RWPE2 (cell line): ENCODE data around the gene HRG.
A peak's percentile ranks its signal among the peaks of the same experiment; 100 is the strongest.

Experiments used
- ATAC-seq: fragments of 200-7000 bp; cut with Tn5 transposase; 3 replicates; pipeline ENCODE4 v1.9.1; 2021; ENCODE audit warnings: low read depth
- DNase-seq: peaks from one replicate; pipeline ENCODE4 v3.0.0-alpha.2; 2020; ENCODE audit warnings: low spot score
- H3K27ac ChIP-seq: fragments of 450-650 bp; 2 replicates; pipeline ENCODE4 v1.5.1; 2017; ENCODE audit warnings: mild to moderate bottlenecking; ENCODE audit not compliant: poor library complexity, severe bottlenecking
- H3K27me3 ChIP-seq: fragments of 250-450 bp; sonication (Bioruptor Pico); 2 replicates; pipeline ENCODE4 v1.5.1; 2021; ENCODE audit warnings: mild to moderate bottlenecking, moderate library complexity; ENCODE audit not compliant: insufficient read depth, poor library complexity, severe bottlenecking
- H3K36me3 ChIP-seq: fragments of 250-450 bp; sonication (Bioruptor Pico); 2 replicates; pipeline ENCODE4 v1.5.1; 2020; ENCODE audit warnings: low read depth, mild to moderate bottlenecking, moderate library complexity
- H3K4me1 ChIP-seq: fragments of 250-450 bp; sonication (Bioruptor Pico); 2 replicates; pipeline ENCODE4 v1.5.1; 2021; ENCODE audit warnings: mild to moderate bottlenecking, moderate library complexity; ENCODE audit not compliant: insufficient read depth, poor library complexity, severe bottlenecking
- H3K4me3 ChIP-seq: fragments of 250-450 bp; sonication (Bioruptor Pico); 2 replicates; pipeline ENCODE4 v1.5.1; 2021; ENCODE audit warnings: mild to moderate bottlenecking, moderate library complexity; ENCODE audit not compliant: severe bottlenecking
- H3K9me3 ChIP-seq: fragments of 250-450 bp; sonication (Bioruptor Pico); 2 replicates; pipeline ENCODE4 v1.5.1; 2021; ENCODE audit warnings: mild to moderate bottlenecking, moderate library complexity; ENCODE audit not compliant: severe bottlenecking
- TF ChIP-seq, protein P1 (sequence below): fragments of 450-650 bp; IDR thresholded peaks from one replicate; pipeline ENCODE4 v1.5.1; 2017; ENCODE audit warnings: mild to moderate bottlenecking, moderate library complexity; ENCODE audit not compliant: poor library complexity, severe bottlenecking

HRG gene, protein sequence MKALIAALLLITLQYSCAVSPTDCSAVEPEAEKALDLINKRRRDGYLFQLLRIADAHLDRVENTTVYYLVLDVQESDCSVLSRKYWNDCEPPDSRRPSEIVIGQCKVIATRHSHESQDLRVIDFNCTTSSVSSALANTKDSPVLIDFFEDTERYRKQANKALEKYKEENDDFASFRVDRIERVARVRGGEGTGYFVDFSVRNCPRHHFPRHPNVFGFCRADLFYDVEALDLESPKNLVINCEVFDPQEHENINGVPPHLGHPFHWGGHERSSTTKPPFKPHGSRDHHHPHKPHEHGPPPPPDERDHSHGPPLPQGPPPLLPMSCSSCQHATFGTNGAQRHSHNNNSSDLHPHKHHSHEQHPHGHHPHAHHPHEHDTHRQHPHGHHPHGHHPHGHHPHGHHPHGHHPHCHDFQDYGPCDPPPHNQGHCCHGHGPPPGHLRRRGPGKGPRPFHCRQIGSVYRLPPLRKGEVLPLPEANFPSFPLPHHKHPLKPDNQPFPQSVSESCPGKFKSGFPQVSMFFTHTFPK

DNA sequence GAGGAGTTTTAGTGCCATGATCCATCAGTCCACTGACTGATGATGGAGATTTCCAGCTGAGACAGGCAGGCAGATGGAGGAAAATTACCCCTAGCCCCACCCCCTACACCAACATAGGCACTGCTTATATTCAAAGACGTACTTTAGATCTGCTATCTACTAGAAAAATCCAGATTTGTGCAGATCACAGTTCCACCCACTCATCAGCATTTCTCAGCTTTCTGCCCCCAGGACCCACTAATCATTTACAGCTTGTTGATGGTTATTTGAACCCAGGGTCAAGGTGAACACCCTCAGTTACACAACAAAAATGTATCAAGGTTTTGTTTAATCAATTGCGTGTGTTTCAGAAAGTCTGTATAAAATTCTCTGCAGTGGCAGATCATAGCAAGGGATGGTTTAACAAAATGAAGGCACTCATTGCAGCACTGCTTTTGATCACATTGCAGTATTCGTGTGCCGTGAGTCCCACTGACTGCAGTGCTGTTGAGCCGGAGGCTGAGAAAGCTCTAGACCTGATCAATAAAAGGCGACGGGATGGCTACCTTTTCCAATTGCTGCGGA lies at the start of gene HRG:
Gene HRG (plus strand): TSS at position 390 of the 564 bp plus-strand sequence. CDS start 18 bp downstream, at position 408.
- Histone ChIP-seq H3K27ac (no peak within 1 kb of the TSS), H3K9me3 (no peaks in the 10 kb centered on the region), H3K36me3 (no peaks in the 10 kb centered on the region), H3K4me1 (peaks cover 16% of the 10 kb centered on the region), H3K27me3 (no peaks in the 10 kb centered on the region), H3K4me3 (no peak within 1 kb of the TSS)
- TF ChIP-seq, protein P1, sequence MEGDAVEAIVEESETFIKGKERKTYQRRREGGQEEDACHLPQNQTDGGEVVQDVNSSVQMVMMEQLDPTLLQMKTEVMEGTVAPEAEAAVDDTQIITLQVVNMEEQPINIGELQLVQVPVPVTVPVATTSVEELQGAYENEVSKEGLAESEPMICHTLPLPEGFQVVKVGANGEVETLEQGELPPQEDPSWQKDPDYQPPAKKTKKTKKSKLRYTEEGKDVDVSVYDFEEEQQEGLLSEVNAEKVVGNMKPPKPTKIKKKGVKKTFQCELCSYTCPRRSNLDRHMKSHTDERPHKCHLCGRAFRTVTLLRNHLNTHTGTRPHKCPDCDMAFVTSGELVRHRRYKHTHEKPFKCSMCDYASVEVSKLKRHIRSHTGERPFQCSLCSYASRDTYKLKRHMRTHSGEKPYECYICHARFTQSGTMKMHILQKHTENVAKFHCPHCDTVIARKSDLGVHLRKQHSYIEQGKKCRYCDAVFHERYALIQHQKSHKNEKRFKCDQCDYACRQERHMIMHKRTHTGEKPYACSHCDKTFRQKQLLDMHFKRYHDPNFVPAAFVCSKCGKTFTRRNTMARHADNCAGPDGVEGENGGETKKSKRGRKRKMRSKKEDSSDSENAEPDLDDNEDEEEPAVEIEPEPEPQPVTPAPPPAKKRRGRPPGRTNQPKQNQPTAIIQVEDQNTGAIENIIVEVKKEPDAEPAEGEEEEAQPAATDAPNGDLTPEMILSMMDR, result no peak
- no peak for DNase-seq
- no peak for ATAC-seq

DNA sequence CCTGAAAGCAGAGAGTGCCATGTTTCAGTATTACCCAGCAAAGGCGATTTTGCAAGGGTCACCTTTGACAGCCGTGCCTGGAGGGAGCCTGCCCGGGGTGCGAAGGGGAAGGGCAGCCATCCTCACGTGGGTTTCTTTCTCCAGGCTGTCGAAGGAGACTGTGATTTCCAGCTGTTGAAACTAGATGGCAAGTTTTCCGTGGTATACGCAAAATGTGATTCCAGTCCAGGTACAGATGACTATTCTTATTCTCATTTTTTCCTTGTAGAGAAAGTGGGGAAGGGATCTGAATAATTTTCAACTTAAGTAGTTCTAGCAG lies 49.6 kb upstream of the HRG start:
- DNase-seq (no peak), ATAC-seq (no peak)
- TF ChIP-seq, protein P1, result no peak
- no peaks in the 10 kb centered on the region for H3K9me3 ChIP-seq
- peak overlapping the region; percentile 54 for H3K27ac ChIP-seq
- no peaks in the 10 kb centered on the region for H3K27me3 ChIP-seq
- H3K36me3 ChIP-seq, result no peaks in the 10 kb centered on the region
- no peak overlapping the region for H3K4me3 ChIP-seq
- H3K4me1 ChIP-seq, result peaks cover 7% of the 10 kb centered on the region

DNA sequence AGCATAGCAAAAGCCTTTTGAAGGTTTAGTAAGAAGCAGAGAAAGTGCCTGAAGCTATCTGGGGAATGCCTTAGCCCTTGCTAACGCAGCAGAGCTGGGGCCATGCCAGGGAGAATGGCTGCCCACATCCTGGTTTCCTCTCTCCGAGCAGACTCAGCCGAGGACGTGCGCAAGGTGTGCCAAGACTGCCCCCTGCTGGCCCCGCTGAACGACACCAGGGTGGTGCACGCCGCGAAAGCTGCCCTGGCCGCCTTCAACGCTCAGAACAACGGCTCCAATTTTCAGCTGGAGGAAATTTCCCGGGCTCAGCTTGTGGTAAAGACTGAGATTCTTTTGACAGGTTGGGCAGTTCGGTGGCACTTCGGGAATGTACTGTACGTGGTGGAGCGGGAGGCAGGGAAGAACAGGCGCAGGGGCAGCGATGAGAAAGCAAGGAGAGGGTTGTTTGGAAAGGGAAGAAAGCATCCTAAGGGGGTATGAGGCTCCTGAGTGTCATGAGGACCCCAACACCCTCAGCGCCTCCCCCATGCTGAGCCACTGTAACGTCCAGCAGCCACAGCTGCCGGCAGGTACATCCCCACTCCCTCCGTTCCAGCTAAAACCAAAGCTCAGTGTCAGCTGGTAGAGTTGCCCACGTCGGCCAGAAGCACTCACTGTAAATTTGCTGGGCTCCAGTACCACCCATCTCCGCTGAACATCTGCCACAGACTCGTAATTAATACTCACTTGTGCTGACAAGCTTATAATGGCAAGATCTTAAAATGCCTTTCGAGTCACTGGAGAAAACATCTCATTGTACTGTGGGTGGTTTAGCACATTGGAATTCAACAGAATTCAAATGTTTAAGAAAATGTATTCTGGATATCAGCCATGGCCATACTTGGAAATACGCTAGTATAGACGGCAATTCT lies 48.5 kb upstream of the HRG start:
- Histone ChIP-seq H3K27ac (peak overlapping the region; percentile 54), H3K4me1 (peaks cover 7% of the 10 kb centered on the region), H3K4me3 (no peak overlapping the region), H3K27me3 (no peaks in the 10 kb centered on the region), H3K36me3 (no peaks in the 10 kb centered on the region), H3K9me3 (no peaks in the 10 kb centered on the region)
- TF ChIP-seq, protein P1, result peak; percentile 97
- ATAC-seq (peak; percentile 98), DNase-seq (peak; percentile 96)

DNA sequence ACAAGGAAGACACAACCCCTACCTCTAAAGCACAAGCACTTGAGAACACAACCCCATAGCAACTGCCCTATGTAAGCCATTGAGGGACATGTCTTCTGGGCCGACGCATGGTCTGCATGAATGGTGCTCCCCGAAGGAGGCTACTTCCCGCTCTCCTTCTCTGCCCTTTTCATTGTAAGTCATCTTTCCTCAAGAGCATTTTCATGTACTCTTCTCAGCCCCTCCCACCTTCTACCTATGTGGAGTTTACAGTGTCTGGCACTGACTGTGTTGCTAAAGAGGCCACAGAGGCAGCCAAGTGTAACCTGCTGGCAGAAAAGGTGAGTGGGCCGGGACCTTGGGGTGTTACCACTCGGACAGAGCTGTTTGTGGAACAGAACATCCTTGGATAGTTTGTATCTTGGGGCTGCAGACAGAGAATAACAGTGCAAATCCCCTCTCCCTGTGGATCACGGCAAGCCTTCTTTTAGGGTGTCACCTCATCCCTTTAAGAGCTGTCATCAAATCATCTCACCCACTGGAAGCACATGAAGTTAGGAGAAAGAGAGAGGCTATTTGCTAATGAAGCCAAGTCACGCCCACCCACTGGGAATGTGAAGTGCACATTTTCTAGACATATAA lies 47.4 kb upstream of the HRG start:
- TF ChIP-seq, protein P1, result no peak
- H3K27ac ChIP-seq, result no peak overlapping the region

More for the DNA sequence above, 47.4 kb upstream of the HRG start:
- H3K36me3 ChIP-seq, result no peaks in the 10 kb centered on the region
- DNase-seq (no peak), ATAC-seq (no peak)
- H3K9me3 ChIP-seq, result no peaks in the 10 kb centered on the region
- peaks cover 7% of the 10 kb centered on the region for H3K4me1 ChIP-seq
- no peak overlapping the region for H3K4me3 ChIP-seq
- H3K27me3 ChIP-seq, result no peaks in the 10 kb centered on the region
